ENCODE results near the gene SYCE3.
A peak's percentile ranks its signal among the peaks of the same experiment; 100 is the strongest.

SYCE3 gene

GRCh38 chr22:50516068-50516467 lies 46.7 kb downstream of the SYCE3 start:
- DNase-seq, result no peak

GRCh38 chr22:50513175-50513574 lies 49.5 kb downstream of the SYCE3 start:
- DNase-seq, result no peak

GRCh38 chr22:50508897-50509296 lies 53.8 kb downstream of the SYCE3 start:
- DNase-seq, result peak; percentile 53

GRCh38 chr22:50507991-50508884 lies 54.5 kb downstream of the SYCE3 start, which contains the start of gene NCAPH2:
NCAPH2 (plus strand) TSS chr22:50508224; CDS start chr22:50508338, 114 bp downstream.
- peak; percentile 99 for DNase-seq

GRCh38 chr22:50507421-50507990 lies 55.2 kb downstream of the SYCE3 start, which contains the start of gene LMF2:
LMF2 (minus strand) TSS chr22:50507702; CDS start chr22:50507675, 27 bp downstream.
- DNase-seq, result peak; percentile 97

- peak; percentile 98 for DNase-seq
Measured at GRCh38 chr22:50506611-50507420, 55.9 kb downstream of the SYCE3 start.

GRCh38 chr22:50505776-50506610 lies 56.7 kb downstream of the SYCE3 start:
- peak; percentile 83 for DNase-seq

- no peak for DNase-seq
Measured at GRCh38 chr22:50505276-50505775, 57.4 kb downstream of the SYCE3 start.

- no peak for DNase-seq
Measured at GRCh38 chr22:50504369-50505211, 58.1 kb downstream of the SYCE3 start.

- DNase-seq, result no peak
Measured at GRCh38 chr22:50503475-50504145, 59.1 kb downstream of the SYCE3 start.

- DNase-seq, result no peak
Measured at GRCh38 chr22:50502628-50503474, 59.9 kb downstream of the SYCE3 start.

GRCh38 chr22:50502096-50502495 lies 60.6 kb downstream of the SYCE3 start:
- no peak for DNase-seq
